ENCODE data around the gene CORO2A.

DNA sequence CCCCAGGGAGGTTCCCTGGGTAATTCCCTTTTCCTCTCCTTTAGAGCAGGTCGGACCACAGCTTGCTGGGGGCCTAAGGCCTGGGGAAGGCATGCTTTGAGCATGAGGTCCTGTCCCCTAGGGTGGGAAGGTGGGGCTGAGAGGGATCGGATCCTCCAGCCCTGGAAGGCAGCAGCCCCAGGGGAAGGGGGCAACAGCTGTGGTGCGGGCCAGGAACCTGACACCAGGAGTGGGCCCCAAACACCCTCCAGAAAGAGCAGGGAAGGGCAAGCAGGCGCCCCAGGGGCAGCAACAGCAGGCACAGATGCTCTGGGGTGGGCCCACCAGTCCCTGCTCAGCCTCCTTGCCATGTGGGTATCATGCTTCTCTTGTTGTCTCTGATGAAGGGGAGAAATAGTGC lies 3.2 kb upstream of the CORO2A start:
- no peak for TF ChIP-seq GABPA (IDR thresholded peaks at IDR 0.05; ENCODE audit: low read depth)
- TF ChIP-seq, protein P1, sequence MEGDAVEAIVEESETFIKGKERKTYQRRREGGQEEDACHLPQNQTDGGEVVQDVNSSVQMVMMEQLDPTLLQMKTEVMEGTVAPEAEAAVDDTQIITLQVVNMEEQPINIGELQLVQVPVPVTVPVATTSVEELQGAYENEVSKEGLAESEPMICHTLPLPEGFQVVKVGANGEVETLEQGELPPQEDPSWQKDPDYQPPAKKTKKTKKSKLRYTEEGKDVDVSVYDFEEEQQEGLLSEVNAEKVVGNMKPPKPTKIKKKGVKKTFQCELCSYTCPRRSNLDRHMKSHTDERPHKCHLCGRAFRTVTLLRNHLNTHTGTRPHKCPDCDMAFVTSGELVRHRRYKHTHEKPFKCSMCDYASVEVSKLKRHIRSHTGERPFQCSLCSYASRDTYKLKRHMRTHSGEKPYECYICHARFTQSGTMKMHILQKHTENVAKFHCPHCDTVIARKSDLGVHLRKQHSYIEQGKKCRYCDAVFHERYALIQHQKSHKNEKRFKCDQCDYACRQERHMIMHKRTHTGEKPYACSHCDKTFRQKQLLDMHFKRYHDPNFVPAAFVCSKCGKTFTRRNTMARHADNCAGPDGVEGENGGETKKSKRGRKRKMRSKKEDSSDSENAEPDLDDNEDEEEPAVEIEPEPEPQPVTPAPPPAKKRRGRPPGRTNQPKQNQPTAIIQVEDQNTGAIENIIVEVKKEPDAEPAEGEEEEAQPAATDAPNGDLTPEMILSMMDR (IDR thresholded peaks at IDR 0.05 in 2 of 3, conservative IDR thresholded peaks at IDR 0.05 in 1 of 3; ENCODE audit: control insufficient read depth in 2 of 3, extremely low read depth in 1 of 3, insufficient read depth in 1 of 3, low read depth in 3 of 3, low read length in 3 of 3), result no peak
- TF ChIP-seq, protein P2, sequence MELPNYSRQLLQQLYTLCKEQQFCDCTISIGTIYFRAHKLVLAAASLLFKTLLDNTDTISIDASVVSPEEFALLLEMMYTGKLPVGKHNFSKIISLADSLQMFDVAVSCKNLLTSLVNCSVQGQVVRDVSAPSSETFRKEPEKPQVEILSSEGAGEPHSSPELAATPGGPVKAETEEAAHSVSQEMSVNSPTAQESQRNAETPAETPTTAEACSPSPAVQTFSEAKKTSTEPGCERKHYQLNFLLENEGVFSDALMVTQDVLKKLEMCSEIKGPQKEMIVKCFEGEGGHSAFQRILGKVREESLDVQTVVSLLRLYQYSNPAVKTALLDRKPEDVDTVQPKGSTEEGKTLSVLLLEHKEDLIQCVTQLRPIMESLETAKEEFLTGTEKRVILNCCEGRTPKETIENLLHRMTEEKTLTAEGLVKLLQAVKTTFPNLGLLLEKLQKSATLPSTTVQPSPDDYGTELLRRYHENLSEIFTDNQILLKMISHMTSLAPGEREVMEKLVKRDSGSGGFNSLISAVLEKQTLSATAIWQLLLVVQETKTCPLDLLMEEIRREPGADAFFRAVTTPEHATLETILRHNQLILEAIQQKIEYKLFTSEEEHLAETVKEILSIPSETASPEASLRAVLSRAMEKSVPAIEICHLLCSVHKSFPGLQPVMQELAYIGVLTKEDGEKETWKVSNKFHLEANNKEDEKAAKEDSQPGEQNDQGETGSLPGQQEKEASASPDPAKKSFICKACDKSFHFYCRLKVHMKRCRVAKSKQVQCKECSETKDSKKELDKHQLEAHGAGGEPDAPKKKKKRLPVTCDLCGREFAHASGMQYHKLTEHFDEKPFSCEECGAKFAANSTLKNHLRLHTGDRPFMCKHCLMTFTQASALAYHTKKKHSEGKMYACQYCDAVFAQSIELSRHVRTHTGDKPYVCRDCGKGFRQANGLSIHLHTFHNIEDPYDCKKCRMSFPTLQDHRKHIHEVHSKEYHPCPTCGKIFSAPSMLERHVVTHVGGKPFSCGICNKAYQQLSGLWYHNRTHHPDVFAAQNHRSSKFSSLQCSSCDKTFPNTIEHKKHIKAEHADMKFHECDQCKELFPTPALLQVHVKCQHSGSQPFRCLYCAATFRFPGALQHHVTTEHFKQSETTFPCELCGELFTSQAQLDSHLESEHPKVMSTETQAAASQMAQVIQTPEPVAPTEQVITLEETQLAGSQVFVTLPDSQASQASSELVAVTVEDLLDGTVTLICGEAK (IDR thresholded peaks at IDR 0.05; ENCODE audit: borderline replicate concordance), result no peak
- TF ChIP-seq RAD21 (IDR thresholded peaks at IDR 0.05; ENCODE audit: insufficient read depth, low read depth, low read length), result no peak
- no peak for TF ChIP-seq ETV6 (conservative IDR thresholded peaks at IDR 0.05 in 1 of 2, IDR thresholded peaks at IDR 0.05 in 1 of 2; ENCODE audit: borderline replicate concordance in 1 of 2, low read depth in 1 of 2)
- TF ChIP-seq POLR2A (IDR thresholded peaks at IDR 0.05; ENCODE audit: low read depth, low read length), result no peak
- TF ChIP-seq SRF (IDR thresholded peaks at IDR 0.05; ENCODE audit: low read depth in 2 of 2, low read length in 2 of 2), result no peak
